ENCODE measurements around the gene MSX2.

- TF ChIP-seq PBX3 (CRISPR knock-in tag; IDR thresholded peaks at IDR 0.05) (no peak), ZNF626 (tag by site-specific recombination; IDR thresholded peaks at IDR 0.05) (no peak)
Observed at GRCh38 chr5:174737330-174737729, 12.9 kb downstream of the MSX2 start.

All from HEK293 (cell line).